Stimulated activated naive CD8-positive, alpha-beta T cell treated with anti-CD3 and anti-CD28 coated beads, Interleukin-15, Interleukin-2, amounts not matched to agents 100 ng/mL and 50 ng/mL, for 24 hours (primary cell): ENCODE data around the gene ZC3H7B.

Source experiments
- H3K27ac Mint-ChIP-seq: one replicate; pipeline ENCODE4 v1.8.0; 2021; ENCODE audit warnings: mild to moderate bottlenecking, mixed read lengths
- H3K27me3 Mint-ChIP-seq: one replicate; pipeline ENCODE4 v1.8.0; 2021; ENCODE audit warnings: mixed read lengths
- H3K36me3 Mint-ChIP-seq: one replicate; pipeline ENCODE4 v1.8.0; 2021; ENCODE audit warnings: low read depth, mixed read lengths
- H3K4me1 Mint-ChIP-seq: one replicate; pipeline ENCODE4 v1.8.0; 2021; ENCODE audit warnings: low read depth, mixed read lengths
- H3K4me3 Mint-ChIP-seq: one replicate; pipeline ENCODE4 v1.8.0; 2021; ENCODE audit warnings: mild to moderate bottlenecking, mixed read lengths
- H3K9me3 Mint-ChIP-seq: one replicate; pipeline ENCODE4 v1.8.0; 2021; ENCODE audit warnings: mixed read lengths

ZC3H7B gene

DNA sequence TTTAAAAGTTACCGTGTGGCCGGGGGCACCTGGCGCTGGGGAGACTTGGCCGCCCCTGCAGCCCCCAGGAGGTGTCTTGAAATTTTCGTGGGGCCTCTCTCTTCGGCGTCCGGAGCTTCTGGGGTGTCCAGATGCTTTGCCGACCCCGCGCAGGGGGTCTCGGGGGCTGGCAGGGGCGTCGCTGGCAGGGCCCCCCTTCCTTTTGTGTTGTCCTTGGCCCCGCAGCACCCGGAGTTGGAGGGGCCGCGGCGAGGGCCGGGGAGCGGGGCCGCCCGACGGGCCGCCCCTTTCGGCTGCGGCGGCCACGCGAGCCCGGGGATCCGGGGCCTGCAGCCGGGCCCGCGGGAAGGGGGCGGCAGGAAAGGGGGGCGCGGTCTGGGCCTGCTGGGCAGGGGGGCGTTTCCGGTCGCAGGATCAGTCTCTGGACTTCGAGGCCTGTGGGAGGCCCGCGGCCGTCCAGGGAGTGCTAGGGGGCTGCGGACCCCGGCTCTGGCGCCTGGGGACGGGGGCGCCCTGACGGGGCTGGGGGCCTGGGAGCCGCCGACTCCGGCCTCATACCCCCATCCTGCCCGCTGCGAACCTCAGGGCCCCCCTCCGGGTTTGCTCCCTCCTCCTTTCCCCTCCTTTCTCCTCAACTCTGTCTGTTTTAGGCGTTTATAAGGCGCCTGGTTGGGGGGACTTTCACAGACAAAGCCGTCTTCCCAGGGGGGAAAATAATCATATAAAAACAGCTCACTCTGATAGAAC, 869 bp downstream of the ZC3H7B start:
- Mint-ChIP-seq H3K27ac (peak overlapping the region; percentile 79), H3K36me3 (peaks cover 15% of the 10 kb centered on the region), H3K9me3 (no peaks in the 10 kb centered on the region), H3K4me1 (peaks cover 37% of the 10 kb centered on the region), H3K27me3 (no peaks in the 10 kb centered on the region), H3K4me3 (peak overlapping the region; percentile 76)

DNA sequence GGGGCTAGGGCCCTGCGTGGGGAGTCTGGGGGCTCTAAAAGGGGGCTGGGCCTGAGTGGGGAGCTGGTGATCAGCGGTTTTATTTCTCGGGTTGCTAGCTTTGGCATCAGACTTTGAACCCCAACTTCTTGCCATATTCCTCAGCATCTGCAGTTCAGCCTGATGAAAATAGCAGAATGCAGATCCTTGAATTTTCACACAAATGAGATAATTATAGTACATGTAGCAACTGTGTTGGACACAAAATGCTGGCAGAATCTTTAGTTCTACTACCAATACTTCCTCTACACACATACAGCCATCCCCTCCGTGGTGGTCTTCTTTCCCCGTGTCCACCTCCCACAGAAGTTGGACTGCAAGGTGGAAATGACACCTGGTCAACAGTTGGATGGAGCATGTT, 1.5 kb downstream of the ZC3H7B start:
- no peaks in the 10 kb centered on the region for H3K9me3 Mint-ChIP-seq
- peak overlapping the region; percentile 79 for H3K27ac Mint-ChIP-seq
- H3K36me3 Mint-ChIP-seq: peaks cover 19% of the 10 kb centered on the region
- no peaks in the 10 kb centered on the region for H3K27me3 Mint-ChIP-seq
- H3K4me3 Mint-ChIP-seq: peak overlapping the region; percentile 76
- H3K4me1 Mint-ChIP-seq: peaks cover 42% of the 10 kb centered on the region

DNA sequence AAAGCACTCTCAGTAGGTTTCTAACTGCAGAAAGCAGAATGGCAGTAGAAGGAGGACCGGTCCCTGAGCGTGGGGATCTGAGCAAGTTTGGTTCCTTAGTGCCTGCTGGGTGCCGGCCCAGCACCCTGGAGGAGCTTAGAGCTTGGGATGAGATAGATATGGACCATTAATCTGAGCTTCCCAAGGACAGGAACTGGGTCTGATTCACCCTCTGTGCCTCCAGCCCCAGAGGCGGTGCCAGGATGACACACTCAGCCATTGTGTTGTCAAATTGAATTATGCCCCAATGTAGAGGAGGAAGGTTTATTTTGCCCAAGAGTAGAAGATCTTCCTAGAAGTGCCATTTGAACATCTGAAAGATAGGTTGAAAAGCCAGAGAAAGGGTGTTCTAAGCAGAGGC, 4.3 kb downstream of the ZC3H7B start:
- Mint-ChIP-seq H3K4me1 (peaks cover 49% of the 10 kb centered on the region), H3K9me3 (no peaks in the 10 kb centered on the region)

DNA sequence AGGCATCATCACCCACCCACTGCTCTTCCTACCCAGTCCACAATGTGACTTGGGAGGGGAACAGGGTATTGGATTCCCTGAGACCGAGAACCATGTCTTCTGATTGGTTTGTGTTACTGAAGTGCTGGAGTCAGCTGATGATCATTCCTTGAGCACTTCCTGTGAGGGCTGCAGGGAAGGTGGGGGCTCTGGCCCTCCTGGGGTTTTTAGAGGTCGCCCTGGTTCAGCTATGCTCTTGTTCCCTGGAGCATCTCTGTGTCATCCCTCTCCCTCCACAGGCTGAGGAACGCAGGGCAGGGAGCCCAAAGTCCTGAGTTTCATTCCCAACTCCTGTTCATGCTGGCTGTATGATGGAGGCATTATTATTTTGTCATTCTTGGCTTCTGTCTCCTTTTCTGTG, 6.7 kb downstream of the ZC3H7B start:
- H3K27me3 Mint-ChIP-seq: no peaks in the 10 kb centered on the region
- H3K9me3 Mint-ChIP-seq: no peaks in the 10 kb centered on the region
- H3K4me3 Mint-ChIP-seq: no peak overlapping the region
- peaks cover 28% of the 10 kb centered on the region for H3K36me3 Mint-ChIP-seq
- H3K4me1 Mint-ChIP-seq: peaks cover 51% of the 10 kb centered on the region
- peak overlapping the region; percentile 58 for H3K27ac Mint-ChIP-seq

More for the DNA sequence above, 4.3 kb downstream of the ZC3H7B start:
- Mint-ChIP-seq H3K27ac (no peak overlapping the region), H3K27me3 (no peaks in the 10 kb centered on the region), H3K4me3 (no peak overlapping the region), H3K36me3 (peaks cover 28% of the 10 kb centered on the region)

DNA sequence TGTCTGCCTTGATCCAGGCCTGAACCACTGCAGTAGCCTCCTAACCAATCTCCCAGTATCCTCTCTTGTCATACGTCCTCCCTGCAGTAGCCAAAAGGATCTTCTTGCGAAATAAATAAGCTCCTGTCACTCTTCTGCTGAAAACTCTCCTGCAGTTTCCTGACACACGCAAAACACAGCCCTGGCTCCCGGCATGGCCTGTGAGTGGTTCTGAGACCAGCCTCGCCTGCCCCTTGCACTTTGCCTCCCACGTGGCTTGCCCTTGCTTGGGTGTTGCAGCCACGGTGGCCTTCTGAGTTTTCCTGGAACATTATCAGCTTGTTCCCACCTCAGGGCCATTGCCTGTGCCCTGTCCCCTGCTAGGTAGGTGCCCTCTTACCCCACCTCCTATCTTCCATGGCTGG, 7.2 kb downstream of the ZC3H7B start:
- Mint-ChIP-seq H3K9me3 (no peaks in the 10 kb centered on the region), H3K4me1 (peaks cover 46% of the 10 kb centered on the region), H3K27me3 (no peaks in the 10 kb centered on the region), H3K36me3 (peaks cover 28% of the 10 kb centered on the region), H3K27ac (no peak overlapping the region), H3K4me3 (no peak overlapping the region)

DNA sequence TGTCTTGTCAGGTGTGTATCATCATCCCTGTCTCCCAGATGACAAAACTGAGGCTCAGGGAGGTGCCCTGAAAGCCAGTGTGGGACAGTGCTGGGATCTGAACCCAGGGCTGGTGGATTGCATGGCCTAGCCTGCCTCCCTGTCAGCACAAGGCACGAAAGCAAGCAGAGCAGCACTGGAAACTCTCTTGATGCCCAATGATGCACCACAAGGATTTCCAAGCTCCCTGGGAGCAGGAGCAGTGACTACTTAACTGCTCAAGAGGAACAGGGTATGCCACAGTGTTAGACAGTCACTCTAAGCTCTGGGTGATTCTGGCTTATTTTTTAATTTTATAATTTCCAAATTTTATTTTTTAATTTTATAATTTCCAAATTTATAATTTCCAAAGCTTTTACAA, 9.0 kb downstream of the ZC3H7B start:
- peaks cover 34% of the 10 kb centered on the region for H3K4me1 Mint-ChIP-seq
- no peaks in the 10 kb centered on the region for H3K27me3 Mint-ChIP-seq
- no peaks in the 10 kb centered on the region for H3K9me3 Mint-ChIP-seq
- H3K4me3 Mint-ChIP-seq: no peak overlapping the region
- no peak overlapping the region for H3K27ac Mint-ChIP-seq
- H3K36me3 Mint-ChIP-seq: peaks cover 26% of the 10 kb centered on the region

DNA sequence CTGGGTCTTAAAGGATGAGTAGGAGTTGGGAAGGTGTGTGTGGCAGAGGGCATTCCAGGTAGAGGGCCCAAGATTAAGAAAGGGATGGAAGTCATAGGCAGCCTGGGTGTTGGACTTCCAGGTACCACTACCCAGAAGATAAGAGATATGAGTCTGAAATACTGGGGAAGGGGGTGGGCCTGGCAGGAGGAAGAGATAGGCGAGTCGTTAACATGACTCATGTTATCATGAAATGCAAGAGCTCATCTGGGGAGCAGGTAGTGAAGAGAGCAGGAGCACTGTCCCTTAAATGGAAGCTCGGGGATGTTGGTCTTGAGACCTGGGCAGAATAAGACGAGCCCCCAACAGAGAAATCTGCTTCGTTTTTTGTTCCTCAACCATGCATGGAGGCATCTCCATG, 10.2 kb downstream of the ZC3H7B start:
- Mint-ChIP-seq H3K36me3 (peaks cover 23% of the 10 kb centered on the region), H3K4me3 (no peak overlapping the region), H3K4me1 (peaks cover 27% of the 10 kb centered on the region), H3K27me3 (no peaks in the 10 kb centered on the region), H3K9me3 (no peaks in the 10 kb centered on the region), H3K27ac (no peak overlapping the region)

DNA sequence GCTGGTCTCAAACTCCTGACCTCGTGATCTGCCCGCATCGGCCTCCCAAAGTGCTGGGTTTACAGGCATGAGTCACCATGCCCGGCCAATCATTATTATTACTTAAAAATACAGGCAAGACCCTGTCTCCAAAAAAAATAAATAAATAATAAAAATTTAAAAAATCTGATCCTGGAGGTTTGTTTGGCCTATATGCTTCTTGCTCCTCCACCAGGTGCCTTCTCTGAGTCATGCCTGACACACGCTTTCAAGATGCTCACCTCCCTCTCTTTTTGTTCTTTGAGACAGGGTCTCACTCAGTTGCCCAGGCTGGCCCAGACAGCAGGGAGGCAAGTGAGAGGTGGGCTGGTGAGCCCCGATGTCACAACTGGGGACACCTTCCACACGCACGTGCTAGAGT, 13.5 kb downstream of the ZC3H7B start:
- Mint-ChIP-seq H3K36me3 (peaks cover 14% of the 10 kb centered on the region), H3K27me3 (no peaks in the 10 kb centered on the region), H3K9me3 (no peaks in the 10 kb centered on the region), H3K4me1 (peaks cover 17% of the 10 kb centered on the region), H3K4me3 (no peak overlapping the region), H3K27ac (no peak overlapping the region)

DNA sequence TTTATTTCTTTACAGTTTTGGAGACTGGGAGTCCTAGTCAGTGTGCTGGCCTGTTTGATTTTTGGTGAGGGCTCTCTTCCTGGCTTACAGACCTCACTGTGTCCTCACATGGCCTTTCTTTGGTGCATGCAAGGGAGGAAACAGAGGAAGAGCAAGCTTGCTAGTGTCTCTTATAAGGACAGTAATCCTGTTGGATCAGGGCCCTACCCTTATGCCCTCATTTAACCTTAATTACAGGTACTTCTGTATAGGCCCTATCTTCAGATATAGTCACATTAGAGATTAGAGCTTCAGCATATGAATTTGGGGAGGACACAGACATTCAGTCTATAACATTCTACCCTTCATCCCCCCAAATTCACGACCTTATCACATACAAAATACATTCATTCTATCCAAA, 14.3 kb downstream of the ZC3H7B start:
- peaks cover 18% of the 10 kb centered on the region for H3K36me3 Mint-ChIP-seq
- H3K27ac Mint-ChIP-seq: no peak overlapping the region
- peaks cover 17% of the 10 kb centered on the region for H3K4me1 Mint-ChIP-seq
- H3K4me3 Mint-ChIP-seq: no peak overlapping the region
- no peaks in the 10 kb centered on the region for H3K27me3 Mint-ChIP-seq
- no peaks in the 10 kb centered on the region for H3K9me3 Mint-ChIP-seq

DNA sequence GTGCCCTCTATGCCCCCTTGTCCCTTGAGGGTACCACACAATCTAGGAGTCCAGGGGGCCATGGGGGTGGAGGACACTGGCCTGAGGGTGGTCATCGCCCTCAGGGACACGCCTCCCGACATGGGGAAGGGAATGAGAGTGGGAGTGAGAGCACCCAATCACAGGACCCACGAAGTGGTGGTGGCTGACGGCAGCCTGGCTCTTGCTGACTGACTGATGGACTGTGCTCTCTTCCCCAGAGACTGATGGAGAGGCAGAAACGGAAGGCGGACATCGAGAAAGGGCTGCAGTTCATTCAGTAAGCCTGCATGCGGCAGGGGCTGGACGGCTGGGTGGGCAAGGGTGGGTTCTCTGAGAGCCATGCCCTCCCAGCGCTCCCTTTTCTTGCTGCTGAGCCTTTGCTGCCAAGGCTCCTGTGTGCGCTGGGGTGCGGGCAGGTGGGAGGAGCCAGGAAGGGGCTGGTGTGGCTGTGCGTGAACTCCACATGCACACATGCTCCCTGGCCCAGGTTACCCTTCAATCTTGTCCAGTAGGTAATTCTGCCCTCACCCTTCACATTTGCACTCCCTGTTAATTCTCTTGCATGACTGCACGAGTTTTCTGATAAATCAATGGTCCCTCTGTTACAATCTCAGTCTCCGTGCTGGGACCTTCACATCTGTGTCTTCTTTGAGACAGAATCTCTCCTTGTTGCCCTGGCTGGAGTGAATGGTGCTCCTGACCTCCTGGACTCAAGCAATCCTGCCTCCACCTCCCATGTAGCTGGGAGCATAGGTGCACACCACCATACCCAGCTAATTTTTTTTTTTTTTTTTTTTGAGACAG, 19.3 kb downstream of the ZC3H7B start:
- no peak overlapping the region for H3K27ac Mint-ChIP-seq
- peaks cover 5% of the 10 kb centered on the region for H3K4me1 Mint-ChIP-seq
- no peaks in the 10 kb centered on the region for H3K27me3 Mint-ChIP-seq

DNA sequence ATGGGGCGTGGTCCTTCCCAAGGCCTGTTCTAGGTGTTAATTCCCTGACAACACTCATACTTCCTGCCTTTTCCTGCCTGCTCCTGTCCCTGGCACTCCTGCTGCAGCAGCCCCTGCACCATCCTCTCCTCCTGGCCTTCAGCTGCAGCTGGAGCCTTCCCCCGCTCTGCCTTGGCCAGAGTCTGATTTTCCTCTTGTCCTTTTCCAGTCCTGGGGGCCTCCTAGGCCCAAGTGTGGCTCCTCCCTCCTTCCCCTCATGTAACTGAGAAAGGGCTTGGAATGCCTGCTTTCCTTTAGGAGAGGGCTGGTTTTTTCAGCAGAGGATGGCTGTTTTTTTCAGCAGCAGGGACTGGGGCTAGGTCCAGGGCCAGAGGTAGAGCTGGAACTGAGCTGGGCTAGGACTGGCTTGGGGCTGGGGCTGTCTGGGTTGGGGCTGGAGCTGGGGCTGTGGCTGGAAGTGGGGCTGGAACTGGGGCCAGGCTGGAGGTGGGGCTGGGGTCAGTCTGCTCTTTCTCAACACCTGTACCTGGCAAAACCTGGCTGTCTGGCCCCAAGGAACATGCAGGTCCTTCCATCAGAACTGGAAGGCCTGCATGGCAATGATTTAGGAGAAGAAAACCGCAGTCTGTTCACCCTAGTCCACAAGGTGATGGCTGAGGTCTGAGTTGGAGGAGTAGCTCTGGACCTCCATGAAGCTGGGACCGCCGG, 23.6 kb downstream of the ZC3H7B start:
- no peak overlapping the region for H3K4me3 Mint-ChIP-seq
- H3K4me1 Mint-ChIP-seq: no peaks in the 10 kb centered on the region
- no peaks in the 10 kb centered on the region for H3K9me3 Mint-ChIP-seq
- no peaks in the 10 kb centered on the region for H3K27me3 Mint-ChIP-seq
- H3K36me3 Mint-ChIP-seq: peaks cover 34% of the 10 kb centered on the region
- no peak overlapping the region for H3K27ac Mint-ChIP-seq

More for the DNA sequence above, 19.3 kb downstream of the ZC3H7B start:
- peaks cover 28% of the 10 kb centered on the region for H3K36me3 Mint-ChIP-seq
- H3K4me3 Mint-ChIP-seq: no peak overlapping the region
- H3K9me3 Mint-ChIP-seq: no peaks in the 10 kb centered on the region

DNA sequence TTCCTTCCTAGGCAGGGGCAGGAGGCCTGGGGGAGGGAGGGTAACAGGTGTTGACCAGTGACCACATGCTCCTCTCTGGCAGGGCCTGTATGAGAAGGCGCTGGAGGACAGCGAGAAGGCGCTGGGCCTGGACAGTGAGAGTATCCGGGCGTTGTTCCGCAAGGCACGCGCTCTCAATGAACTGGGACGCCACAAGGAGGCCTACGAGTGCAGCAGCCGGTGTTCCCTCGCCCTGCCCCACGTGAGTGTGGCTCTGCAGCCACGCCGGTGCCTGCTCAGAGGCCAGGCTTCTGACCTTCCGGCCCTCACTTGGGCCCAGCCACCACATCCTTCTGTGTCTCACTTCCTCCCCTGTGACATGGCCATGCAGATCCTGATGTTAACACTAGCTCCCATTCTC, 25.8 kb downstream of the ZC3H7B start:
- Mint-ChIP-seq H3K36me3 (peaks cover 26% of the 10 kb centered on the region), H3K9me3 (no peaks in the 10 kb centered on the region), H3K27ac (peak overlapping the region; percentile 57), H3K4me3 (no peak overlapping the region), H3K4me1 (no peaks in the 10 kb centered on the region), H3K27me3 (no peaks in the 10 kb centered on the region)

DNA sequence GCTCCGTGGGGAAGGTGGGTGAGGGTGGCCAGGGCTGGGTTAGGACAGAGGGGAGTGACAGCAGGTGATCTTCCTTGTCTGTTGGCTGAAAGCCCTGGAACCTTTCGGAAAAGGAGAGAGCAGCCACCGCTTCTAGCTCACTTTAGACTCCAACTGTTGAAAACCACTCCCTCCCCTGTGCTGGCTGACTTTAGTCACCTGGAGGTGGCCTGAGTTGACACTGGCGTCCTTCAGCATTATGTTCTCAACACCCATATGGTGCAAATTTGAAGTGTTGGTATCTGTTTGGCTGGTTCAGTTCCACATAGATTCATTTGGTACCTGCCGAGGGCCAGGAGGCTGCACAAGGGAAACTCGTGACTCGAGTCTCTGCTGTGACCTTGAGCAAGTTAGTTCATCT, 28.8 kb downstream of the ZC3H7B start:
- Mint-ChIP-seq H3K4me1 (no peaks in the 10 kb centered on the region), H3K9me3 (no peaks in the 10 kb centered on the region), H3K36me3 (peaks cover 24% of the 10 kb centered on the region)

DNA sequence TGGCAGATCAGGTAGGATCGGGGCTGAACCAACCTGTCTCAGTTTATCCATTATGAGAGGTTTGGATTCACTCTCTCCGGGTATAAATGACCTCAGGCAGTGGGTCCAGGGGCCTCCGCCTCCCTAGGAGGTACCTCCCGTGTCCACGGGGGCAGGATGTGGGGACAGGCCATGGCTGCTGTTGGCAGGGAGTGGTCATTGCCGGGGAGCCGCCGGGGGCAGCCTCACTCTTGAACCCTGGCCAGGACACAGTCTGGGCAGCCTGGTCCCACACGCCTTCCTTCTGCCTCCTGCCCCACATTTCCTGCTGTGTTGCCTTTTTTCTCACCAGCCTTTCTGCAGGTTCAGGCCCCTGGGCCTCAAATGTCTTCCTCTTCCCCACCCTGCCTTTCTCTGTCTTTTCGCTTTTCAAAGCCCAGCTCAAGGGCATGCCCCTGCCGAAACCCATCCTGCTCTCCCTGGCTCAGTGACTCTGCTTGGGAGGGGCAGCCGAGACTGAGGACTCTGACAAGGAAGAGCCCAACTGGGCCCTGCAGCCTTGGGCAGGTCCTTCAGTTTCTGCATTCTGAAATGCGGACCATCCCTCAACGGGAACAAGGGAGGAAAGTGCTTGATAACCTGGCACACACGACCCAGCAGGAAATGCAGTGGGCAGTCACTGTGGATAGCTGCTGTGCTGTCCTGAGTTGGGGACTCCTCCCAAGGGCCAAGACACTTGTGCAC, 31.1 kb downstream of the ZC3H7B start:
- Mint-ChIP-seq H3K27me3 (no peaks in the 10 kb centered on the region), H3K4me3 (no peak overlapping the region), H3K9me3 (no peaks in the 10 kb centered on the region), H3K27ac (no peak overlapping the region), H3K36me3 (peaks cover 24% of the 10 kb centered on the region), H3K4me1 (peaks cover 3% of the 10 kb centered on the region)

More for the DNA sequence above, 28.8 kb downstream of the ZC3H7B start:
- H3K27ac Mint-ChIP-seq: no peak overlapping the region
- no peak overlapping the region for H3K4me3 Mint-ChIP-seq
- no peaks in the 10 kb centered on the region for H3K27me3 Mint-ChIP-seq
